Mononuclear cell (primary cell): Measurements from ENCODE around the gene PRODH2. TPM values are rescaled to one million over a fixed set of nuclear protein-coding genes. Genes with fewer than 3 reads are reported as not detected.
"Not testable (repeated sequence)": the region's sequence is repeated elsewhere in the genome, so short reads cannot be mapped to it uniquely, and the experiment has no call there.

Source experiments
- H3K27me3 ChIP-seq: 2 replicates; pipeline ENCODE4 v1.6.0; 2011; ENCODE audit warnings: low read length, control low read depth; ENCODE audit not compliant: insufficient read depth
- H3K4me1 ChIP-seq: 2 replicates; pipeline ENCODE4 v1.5.1; 2011; ENCODE audit warnings: mild to moderate bottlenecking, low read length, control low read depth; ENCODE audit not compliant: insufficient read depth
- H3K4me3 ChIP-seq: 2 replicates; pipeline ENCODE4 v1.5.1; 2011; ENCODE audit warnings: mild to moderate bottlenecking, low read length, moderate library complexity
- H3K9me3 ChIP-seq: 2 replicates; pipeline ENCODE4 v1.5.1; 2011; ENCODE audit warnings: low read depth, mild to moderate bottlenecking, control low read depth, low read length
- total RNA-seq: library from RNA; depleted of rRNA; stranded (reverse); fragments of >200 nt; gene quantifications from one replicate; pipeline ENCODE4 v1.2.3, GENCODE V29; 2012

Gene PRODH2
- total RNA-seq, 1 donor: not detected

GRCh38 chr19:35818445-35818844 is 5.8 kb upstream of the PRODH2 start:
- H3K4me1 ChIP-seq: no peaks in the 10 kb centered on the region
- peaks cover 3% of the 10 kb centered on the region for H3K27me3 ChIP-seq

GRCh38 chr19:35816846-35817245 is 4.2 kb upstream of the PRODH2 start:
- H3K4me3 ChIP-seq: no peak overlapping the region
- no peaks in the 10 kb centered on the region for H3K4me1 ChIP-seq
- H3K27me3 ChIP-seq: peaks cover 3% of the 10 kb centered on the region
- no peaks in the 10 kb centered on the region for H3K9me3 ChIP-seq

More at GRCh38 chr19:35818445-35818844, 5.8 kb upstream of the PRODH2 start:
- no peak overlapping the region for H3K4me3 ChIP-seq
- no peaks in the 10 kb centered on the region for H3K9me3 ChIP-seq

GRCh38 chr19:35816262-35816661 is 3.6 kb upstream of the PRODH2 start:
- H3K4me3 ChIP-seq: no peak overlapping the region
- no peaks in the 10 kb centered on the region for H3K4me1 ChIP-seq
- H3K9me3 ChIP-seq: no peaks in the 10 kb centered on the region
- H3K27me3 ChIP-seq: peaks cover 3% of the 10 kb centered on the region

- H3K4me3 ChIP-seq: no peak overlapping the region
- H3K9me3 ChIP-seq: no peaks in the 10 kb centered on the region
- no peaks in the 10 kb centered on the region for H3K27me3 ChIP-seq
- no peaks in the 10 kb centered on the region for H3K4me1 ChIP-seq
Measured at GRCh38 chr19:35813043-35813890, 622 bp upstream of the PRODH2 start.

- Histone ChIP-seq H3K4me3 (no peak overlapping the region), H3K9me3 (no peaks in the 10 kb centered on the region), H3K27me3 (no peaks in the 10 kb centered on the region), H3K4me1 (no peaks in the 10 kb centered on the region)
Measured at GRCh38 chr19:35811317-35812219, 1.1 kb downstream of the PRODH2 start.

GRCh38 chr19:35807633-35808032 is 5.0 kb downstream of the PRODH2 start:
- no peaks in the 10 kb centered on the region for H3K27me3 ChIP-seq
- H3K4me3 ChIP-seq: no peak overlapping the region

GRCh38 chr19:35806597-35806996 is 6.0 kb downstream of the PRODH2 start:
- Histone ChIP-seq H3K4me1 (peaks cover 7% of the 10 kb centered on the region), H3K27me3 (no peaks in the 10 kb centered on the region), H3K4me3 (no peak overlapping the region), H3K9me3 (no peaks in the 10 kb centered on the region)

More at GRCh38 chr19:35807633-35808032, 5.0 kb downstream of the PRODH2 start:
- Histone ChIP-seq H3K9me3 (no peaks in the 10 kb centered on the region), H3K4me1 (peaks cover 7% of the 10 kb centered on the region)

- Histone ChIP-seq H3K27me3 (no peaks in the 10 kb centered on the region), H3K4me1 (peaks cover 7% of the 10 kb centered on the region), H3K9me3 (no peaks in the 10 kb centered on the region), H3K4me3 (no peak overlapping the region)
Measured at GRCh38 chr19:35805526-35806102, 7.0 kb downstream of the PRODH2 start.

- no peaks in the 10 kb centered on the region for H3K9me3 ChIP-seq
- no peak overlapping the region for H3K4me3 ChIP-seq
- H3K27me3 ChIP-seq: peaks cover 1% of the 10 kb centered on the region
- H3K4me1 ChIP-seq: peaks cover 7% of the 10 kb centered on the region
Measured at GRCh38 chr19:35801828-35802227, 10.8 kb downstream of the PRODH2 start.

- Histone ChIP-seq H3K27me3 (peaks cover 6% of the 10 kb centered on the region), H3K4me1 (no peaks in the 10 kb centered on the region), H3K9me3 (no peaks in the 10 kb centered on the region), H3K4me3 (no peak overlapping the region)
Measured at GRCh38 chr19:35797663-35798062, 15.0 kb downstream of the PRODH2 start.

- Histone ChIP-seq H3K4me3 (no peak overlapping the region), H3K4me1 (no peaks in the 10 kb centered on the region), H3K27me3 (peaks cover 6% of the 10 kb centered on the region), H3K9me3 (no peaks in the 10 kb centered on the region)
Measured at GRCh38 chr19:35796645-35797542, 15.8 kb downstream of the PRODH2 start.

GRCh38 chr19:35795564-35795963 is 17.1 kb downstream of the PRODH2 start:
- H3K4me1 ChIP-seq, H3K4me3 ChIP-seq, H3K9me3 ChIP-seq, H3K27me3 ChIP-seq: not testable (repeated sequence)

- H3K27me3 ChIP-seq: peaks cover 6% of the 10 kb centered on the region
- no peaks in the 10 kb centered on the region for H3K9me3 ChIP-seq
- H3K4me3 ChIP-seq: no peak overlapping the region
- no peaks in the 10 kb centered on the region for H3K4me1 ChIP-seq
Measured at GRCh38 chr19:35793381-35794165, 19.1 kb downstream of the PRODH2 start.

- Histone ChIP-seq H3K4me3 (no peak overlapping the region), H3K27me3 (peaks cover 6% of the 10 kb centered on the region), H3K9me3 (no peaks in the 10 kb centered on the region), H3K4me1 (no peaks in the 10 kb centered on the region)
Measured at GRCh38 chr19:35792888-35793287, 19.8 kb downstream of the PRODH2 start.
